K562 (cell line): ENCODE results near the gene ROR2. TPM values are rescaled to one million over a fixed set of nuclear protein-coding genes. Genes with fewer than 3 reads are reported as not detected.

ENCODE experiments used
- CREM ChIP-seq: IDR thresholded peaks from 2 replicates; pipeline ENCODE4 v1.6.1; 2014; ENCODE audit warnings: antibody characterized with exemption, low read depth
- CTBP1 ChIP-seq: fragments of 450-650 bp; IDR thresholded peaks from 2 replicates; pipeline ENCODE4 v1.6.1; 2016; ENCODE audit warnings: borderline replicate concordance
- polyA plus RNA-seq, 8 experiments: library from polyadenylated mRNA; depleted of rRNA in 4 of 8; stranded (reverse) in 5 of 8; unstranded in 3 of 8; fragments of >200 nt; fragmentation: Nextera tagmentation in 2 of 8; fragmentation: Illumina TruSeq in 1 of 8; extraction: Ambion mirVana in 2 of 8; extraction: Trizol in 1 of 8; gene quantifications; 2 replicates each; pipeline versions ENCODE4 v1.2.1 to v1.2.3, GENCODE V29; 2011 to 2014; ENCODE audit warnings: inconsistent platforms in 1 of 8, missing spikeins in 1 of 8
- total RNA-seq, 7 experiments: library from RNA; depleted of rRNA in 6 of 7; stranded (reverse); fragments of >200 nt in 6 of 7; fragmentation: Illumina TruSeq in 2 of 7; extraction: Trizol in 2 of 7; gene quantifications; 2 replicates each; pipeline versions ENCODE4 v1.2.1 to v1.2.3, GENCODE V29; 2011 to 2021; ENCODE audit warnings: low replicate concordance in 1 of 7
- TF ChIP-seq, protein P1 (sequence below): fragments of 200-600 bp; sonication (generic); IDR thresholded peaks from one replicate; pipeline ENCODE4 v1.6.1; 2012; ENCODE audit warnings: mild to moderate bottlenecking, low read depth, low read length, inconsistent platforms

Gene ROR2
- total and polyA plus RNA-seq, 9 of the 15 experiments (the other 6 are each of a cell fraction or from before 2014, with no cell fraction given) = 5.6 to 33.8 (median 15.3) TPM

DNA sequence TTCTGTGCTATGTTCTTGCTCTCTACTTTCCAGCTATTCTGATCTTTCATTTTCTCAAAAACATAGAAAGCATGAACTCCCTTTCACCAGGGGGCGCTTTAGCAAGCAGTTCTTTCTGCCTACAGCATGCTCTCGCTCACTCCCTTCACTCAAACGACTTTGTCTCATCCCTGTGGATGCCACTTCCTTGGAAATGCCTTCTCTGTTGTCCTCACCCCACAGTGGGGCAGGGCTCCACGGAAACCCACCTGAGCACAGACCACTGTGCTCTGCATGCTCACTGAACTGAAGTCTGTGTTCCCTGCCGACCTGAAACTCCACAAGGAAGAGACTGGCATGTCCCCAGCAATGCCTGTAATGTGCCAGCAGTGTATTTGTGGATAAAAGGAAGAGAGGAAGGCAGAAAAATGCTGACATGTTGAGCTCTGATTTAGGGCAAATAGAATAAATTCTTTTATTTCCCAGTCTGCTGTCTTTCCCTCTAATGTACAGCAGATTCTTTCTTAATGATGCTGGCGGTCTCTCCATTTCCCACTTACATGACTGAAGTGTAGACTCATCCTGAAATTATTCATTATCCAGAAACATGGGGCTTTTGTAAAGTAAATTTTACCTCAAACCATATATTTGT, 4.9 kb upstream of the ROR2 start (continued):
- TF ChIP-seq, protein P1, sequence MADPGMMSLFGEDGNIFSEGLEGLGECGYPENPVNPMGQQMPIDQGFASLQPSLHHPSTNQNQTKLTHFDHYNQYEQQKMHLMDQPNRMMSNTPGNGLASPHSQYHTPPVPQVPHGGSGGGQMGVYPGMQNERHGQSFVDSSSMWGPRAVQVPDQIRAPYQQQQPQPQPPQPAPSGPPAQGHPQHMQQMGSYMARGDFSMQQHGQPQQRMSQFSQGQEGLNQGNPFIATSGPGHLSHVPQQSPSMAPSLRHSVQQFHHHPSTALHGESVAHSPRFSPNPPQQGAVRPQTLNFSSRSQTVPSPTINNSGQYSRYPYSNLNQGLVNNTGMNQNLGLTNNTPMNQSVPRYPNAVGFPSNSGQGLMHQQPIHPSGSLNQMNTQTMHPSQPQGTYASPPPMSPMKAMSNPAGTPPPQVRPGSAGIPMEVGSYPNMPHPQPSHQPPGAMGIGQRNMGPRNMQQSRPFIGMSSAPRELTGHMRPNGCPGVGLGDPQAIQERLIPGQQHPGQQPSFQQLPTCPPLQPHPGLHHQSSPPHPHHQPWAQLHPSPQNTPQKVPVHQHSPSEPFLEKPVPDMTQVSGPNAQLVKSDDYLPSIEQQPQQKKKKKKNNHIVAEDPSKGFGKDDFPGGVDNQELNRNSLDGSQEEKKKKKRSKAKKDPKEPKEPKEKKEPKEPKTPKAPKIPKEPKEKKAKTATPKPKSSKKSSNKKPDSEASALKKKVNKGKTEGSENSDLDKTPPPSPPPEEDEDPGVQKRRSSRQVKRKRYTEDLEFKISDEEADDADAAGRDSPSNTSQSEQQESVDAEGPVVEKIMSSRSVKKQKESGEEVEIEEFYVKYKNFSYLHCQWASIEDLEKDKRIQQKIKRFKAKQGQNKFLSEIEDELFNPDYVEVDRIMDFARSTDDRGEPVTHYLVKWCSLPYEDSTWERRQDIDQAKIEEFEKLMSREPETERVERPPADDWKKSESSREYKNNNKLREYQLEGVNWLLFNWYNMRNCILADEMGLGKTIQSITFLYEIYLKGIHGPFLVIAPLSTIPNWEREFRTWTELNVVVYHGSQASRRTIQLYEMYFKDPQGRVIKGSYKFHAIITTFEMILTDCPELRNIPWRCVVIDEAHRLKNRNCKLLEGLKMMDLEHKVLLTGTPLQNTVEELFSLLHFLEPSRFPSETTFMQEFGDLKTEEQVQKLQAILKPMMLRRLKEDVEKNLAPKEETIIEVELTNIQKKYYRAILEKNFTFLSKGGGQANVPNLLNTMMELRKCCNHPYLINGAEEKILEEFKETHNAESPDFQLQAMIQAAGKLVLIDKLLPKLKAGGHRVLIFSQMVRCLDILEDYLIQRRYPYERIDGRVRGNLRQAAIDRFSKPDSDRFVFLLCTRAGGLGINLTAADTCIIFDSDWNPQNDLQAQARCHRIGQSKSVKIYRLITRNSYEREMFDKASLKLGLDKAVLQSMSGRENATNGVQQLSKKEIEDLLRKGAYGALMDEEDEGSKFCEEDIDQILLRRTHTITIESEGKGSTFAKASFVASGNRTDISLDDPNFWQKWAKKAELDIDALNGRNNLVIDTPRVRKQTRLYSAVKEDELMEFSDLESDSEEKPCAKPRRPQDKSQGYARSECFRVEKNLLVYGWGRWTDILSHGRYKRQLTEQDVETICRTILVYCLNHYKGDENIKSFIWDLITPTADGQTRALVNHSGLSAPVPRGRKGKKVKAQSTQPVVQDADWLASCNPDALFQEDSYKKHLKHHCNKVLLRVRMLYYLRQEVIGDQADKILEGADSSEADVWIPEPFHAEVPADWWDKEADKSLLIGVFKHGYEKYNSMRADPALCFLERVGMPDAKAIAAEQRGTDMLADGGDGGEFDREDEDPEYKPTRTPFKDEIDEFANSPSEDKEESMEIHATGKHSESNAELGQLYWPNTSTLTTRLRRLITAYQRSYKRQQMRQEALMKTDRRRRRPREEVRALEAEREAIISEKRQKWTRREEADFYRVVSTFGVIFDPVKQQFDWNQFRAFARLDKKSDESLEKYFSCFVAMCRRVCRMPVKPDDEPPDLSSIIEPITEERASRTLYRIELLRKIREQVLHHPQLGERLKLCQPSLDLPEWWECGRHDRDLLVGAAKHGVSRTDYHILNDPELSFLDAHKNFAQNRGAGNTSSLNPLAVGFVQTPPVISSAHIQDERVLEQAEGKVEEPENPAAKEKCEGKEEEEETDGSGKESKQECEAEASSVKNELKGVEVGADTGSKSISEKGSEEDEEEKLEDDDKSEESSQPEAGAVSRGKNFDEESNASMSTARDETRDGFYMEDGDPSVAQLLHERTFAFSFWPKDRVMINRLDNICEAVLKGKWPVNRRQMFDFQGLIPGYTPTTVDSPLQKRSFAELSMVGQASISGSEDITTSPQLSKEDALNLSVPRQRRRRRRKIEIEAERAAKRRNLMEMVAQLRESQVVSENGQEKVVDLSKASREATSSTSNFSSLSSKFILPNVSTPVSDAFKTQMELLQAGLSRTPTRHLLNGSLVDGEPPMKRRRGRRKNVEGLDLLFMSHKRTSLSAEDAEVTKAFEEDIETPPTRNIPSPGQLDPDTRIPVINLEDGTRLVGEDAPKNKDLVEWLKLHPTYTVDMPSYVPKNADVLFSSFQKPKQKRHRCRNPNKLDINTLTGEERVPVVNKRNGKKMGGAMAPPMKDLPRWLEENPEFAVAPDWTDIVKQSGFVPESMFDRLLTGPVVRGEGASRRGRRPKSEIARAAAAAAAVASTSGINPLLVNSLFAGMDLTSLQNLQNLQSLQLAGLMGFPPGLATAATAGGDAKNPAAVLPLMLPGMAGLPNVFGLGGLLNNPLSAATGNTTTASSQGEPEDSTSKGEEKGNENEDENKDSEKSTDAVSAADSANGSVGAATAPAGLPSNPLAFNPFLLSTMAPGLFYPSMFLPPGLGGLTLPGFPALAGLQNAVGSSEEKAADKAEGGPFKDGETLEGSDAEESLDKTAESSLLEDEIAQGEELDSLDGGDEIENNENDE = no peak
- TF ChIP-seq CTBP1 = peak; percentile 16; the same call in 1 of the 2 replicates
- TF ChIP-seq CREM = peak; percentile 25; the same call in 1 of the 2 replicates
